ENCODE measurements around the gene PMF1. TPM values are rescaled to one million over a fixed set of nuclear protein-coding genes. Genes with fewer than 3 reads are reported as not detected.

The PMF1 gene
- total RNA-seq, 1 donor from 2014 or later = 51.4 TPM

GRCh38 chr1:156233426-156234127 is 20.8 kb downstream of the PMF1 start:
- Mint-ChIP-seq H3K27me3 (ENCODE audit: unreplicated experiment) (peaks cover 5% of the 10 kb centered on the region), H3K36me3 (ENCODE audit: low read depth, unreplicated experiment) (peaks cover 19% of the 10 kb centered on the region), H3K4me1 (ENCODE audit: unreplicated experiment) (peaks cover 3% of the 10 kb centered on the region), H3K27ac (ENCODE audit: unreplicated experiment) (peak overlapping the region; percentile 79), H3K9me3 (ENCODE audit: unreplicated experiment) (no peaks in the 10 kb centered on the region), H3K4me3 (ENCODE audit: unreplicated experiment) (no peak overlapping the region)
- DNase-seq (ENCODE audit: low spot score) = no peak
- TF ChIP-seq CTCF (IDR thresholded peaks at IDR 0.05; ENCODE audit: unreplicated experiment) = no peak

- H3K4me1 Mint-ChIP-seq (ENCODE audit: unreplicated experiment) = peaks cover 3% of the 10 kb centered on the region
- TF ChIP-seq CTCF (IDR thresholded peaks at IDR 0.05; ENCODE audit: unreplicated experiment) = no peak
- DNase-seq (ENCODE audit: low spot score) = no peak
- no peaks in the 10 kb centered on the region for H3K9me3 Mint-ChIP-seq (ENCODE audit: unreplicated experiment)
- H3K4me3 Mint-ChIP-seq (ENCODE audit: unreplicated experiment) = no peak overlapping the region
- H3K27me3 Mint-ChIP-seq (ENCODE audit: unreplicated experiment) = peaks cover 10% of the 10 kb centered on the region
- peaks cover 17% of the 10 kb centered on the region for H3K36me3 Mint-ChIP-seq (ENCODE audit: low read depth, unreplicated experiment)
- H3K27ac Mint-ChIP-seq (ENCODE audit: unreplicated experiment) = no peak overlapping the region
Measured at GRCh38 chr1:156236164-156236563, 23.4 kb downstream of the PMF1 start.

GRCh38 chr1:156238248-156238647 is 25.4 kb downstream of the PMF1 start:
- no peak for DNase-seq (ENCODE audit: low spot score)
- Mint-ChIP-seq H3K27me3 (ENCODE audit: unreplicated experiment) (peaks cover 10% of the 10 kb centered on the region), H3K36me3 (ENCODE audit: low read depth, unreplicated experiment) (peaks cover 17% of the 10 kb centered on the region), H3K4me1 (ENCODE audit: unreplicated experiment) (peaks cover 3% of the 10 kb centered on the region), H3K9me3 (ENCODE audit: unreplicated experiment) (no peaks in the 10 kb centered on the region), H3K27ac (ENCODE audit: unreplicated experiment) (no peak overlapping the region), H3K4me3 (ENCODE audit: unreplicated experiment) (no peak overlapping the region)
- no peak for TF ChIP-seq CTCF (IDR thresholded peaks at IDR 0.05; ENCODE audit: unreplicated experiment)

- peaks cover 14% of the 10 kb centered on the region for H3K27me3 Mint-ChIP-seq (ENCODE audit: unreplicated experiment)
- peaks cover 7% of the 10 kb centered on the region for H3K4me1 Mint-ChIP-seq (ENCODE audit: unreplicated experiment)
- DNase-seq (ENCODE audit: low spot score) = no peak
- H3K27ac Mint-ChIP-seq (ENCODE audit: unreplicated experiment) = no peak overlapping the region
- no peaks in the 10 kb centered on the region for H3K9me3 Mint-ChIP-seq (ENCODE audit: unreplicated experiment)
- TF ChIP-seq CTCF (IDR thresholded peaks at IDR 0.05; ENCODE audit: unreplicated experiment) = no peak
- H3K36me3 Mint-ChIP-seq (ENCODE audit: low read depth, unreplicated experiment) = peaks cover 13% of the 10 kb centered on the region
- no peak overlapping the region for H3K4me3 Mint-ChIP-seq (ENCODE audit: unreplicated experiment)
Measured at GRCh38 chr1:156241311-156241811, 28.6 kb downstream of the PMF1 start.

GRCh38 chr1:156241926-156242325 is 29.1 kb downstream of the PMF1 start, which contains the start of gene BGLAP:
Gene BGLAP (plus strand): TSS chr1:156242184. CDS start chr1:156242232, 48 bp downstream.
- H3K4me3 Mint-ChIP-seq (ENCODE audit: unreplicated experiment) = no peak within 1 kb of the TSS
- H3K4me1 Mint-ChIP-seq (ENCODE audit: unreplicated experiment) = peaks cover 7% of the 10 kb centered on the region
- H3K27ac Mint-ChIP-seq (ENCODE audit: unreplicated experiment) = no peak within 1 kb of the TSS
- no peaks in the 10 kb centered on the region for H3K9me3 Mint-ChIP-seq (ENCODE audit: unreplicated experiment)
- H3K27me3 Mint-ChIP-seq (ENCODE audit: unreplicated experiment) = peaks cover 13% of the 10 kb centered on the region
- no peak for TF ChIP-seq CTCF (IDR thresholded peaks at IDR 0.05; ENCODE audit: unreplicated experiment)
- DNase-seq (ENCODE audit: low spot score) = no peak
- H3K36me3 Mint-ChIP-seq (ENCODE audit: low read depth, unreplicated experiment) = peaks cover 12% of the 10 kb centered on the region
